ENCODE results near the gene TBC1D22A. TPM values are rescaled to one million over a fixed set of nuclear protein-coding genes. Genes with fewer than 3 reads are reported as not detected.

The TBC1D22A gene
- total RNA-seq, 2 donors from 2014 or later: 15.8 to 17.4 TPM

DNA sequence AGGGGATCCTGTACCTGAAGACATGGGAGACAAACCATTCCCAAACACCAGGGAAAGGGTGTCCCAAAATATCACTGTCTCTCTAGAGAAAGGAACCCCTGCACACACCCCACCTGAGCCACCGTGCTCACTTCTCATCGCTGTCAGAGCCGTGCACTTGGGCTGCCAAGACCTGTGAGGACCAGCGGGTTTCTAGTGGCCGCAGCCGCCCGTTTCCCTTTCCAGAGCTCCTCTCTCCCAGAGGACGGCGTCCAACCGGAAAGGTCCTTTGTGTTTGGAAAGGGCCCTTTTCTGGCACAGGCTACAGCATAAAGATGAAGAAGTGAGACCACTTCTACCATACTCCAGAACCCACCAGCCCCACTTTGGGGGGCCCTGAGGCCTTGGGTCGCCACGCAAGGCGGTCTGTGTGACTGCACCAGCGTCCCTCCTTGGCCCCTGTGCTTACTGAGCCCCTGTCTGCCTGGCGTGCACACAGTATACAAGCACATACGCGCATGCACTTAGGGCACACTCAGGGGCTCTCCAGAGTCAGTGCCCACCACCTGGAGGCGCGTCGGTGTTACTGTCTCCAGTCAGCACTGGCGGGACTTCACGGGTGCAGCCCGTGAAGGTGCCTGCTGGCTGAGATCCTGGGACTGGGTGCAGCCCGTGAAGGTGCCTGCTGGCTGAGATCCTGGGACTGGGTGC is 381.8 kb downstream of the TBC1D22A start:
- no peak for DNase-seq
- no peak for ATAC-seq

DNA sequence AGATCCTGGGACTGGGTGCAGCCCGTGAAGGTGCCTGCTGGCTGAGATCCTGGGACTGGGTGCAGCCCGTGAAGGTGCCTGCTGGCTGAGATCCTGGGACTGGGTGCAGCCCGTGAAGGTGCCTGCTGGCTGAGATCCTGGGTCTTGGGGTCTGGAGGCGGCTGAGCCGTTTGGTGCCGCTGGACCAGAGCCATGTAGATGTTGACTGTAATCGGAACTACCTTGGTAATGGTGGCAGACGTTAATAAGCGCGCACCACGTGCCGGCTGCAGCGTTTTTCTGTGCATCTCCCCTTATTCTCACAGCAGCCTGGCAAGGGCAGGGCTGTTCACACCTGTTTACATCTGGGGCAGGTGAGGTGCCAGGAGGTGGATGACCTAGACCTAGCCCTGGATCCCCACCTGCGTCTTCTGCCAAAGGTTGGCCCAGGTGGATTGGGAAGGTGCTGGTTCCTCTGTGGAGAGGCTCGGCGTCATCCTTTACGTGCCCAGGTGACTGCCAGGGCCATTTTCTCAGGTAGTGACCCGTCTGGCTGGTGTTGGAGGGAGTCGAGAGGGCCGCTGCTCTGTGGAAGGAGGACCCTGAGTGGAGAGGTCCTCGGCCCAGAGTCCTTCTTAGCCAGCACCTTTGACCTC is 382.5 kb downstream of the TBC1D22A start:
- ATAC-seq: no peak
- intact Hi-C loops (cut with DNase I): no loop called here
- no peak for DNase-seq

More for the DNA sequence above, 381.8 kb downstream of the TBC1D22A start:
- intact Hi-C loops (cut with DNase I): no loop called here

DNA sequence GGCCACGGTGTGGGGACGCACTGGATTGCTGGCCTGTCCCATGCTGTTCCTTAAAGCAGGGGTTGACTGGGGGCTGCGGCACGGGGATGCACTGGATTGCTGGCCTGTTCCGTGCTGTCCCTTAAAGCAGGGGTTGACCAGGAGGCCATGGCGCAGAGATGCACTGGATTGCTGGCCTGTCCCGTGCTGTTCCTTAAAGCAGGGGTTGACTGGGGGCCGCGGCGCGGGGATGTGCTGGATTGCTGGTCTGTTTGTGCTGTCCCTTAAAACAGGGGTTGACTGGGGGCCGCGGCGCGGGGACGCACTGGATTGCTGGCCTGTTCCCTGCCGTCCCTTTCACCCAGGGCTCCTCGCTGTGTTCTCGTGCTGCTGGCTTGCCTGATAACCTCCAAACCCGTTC is 383.4 kb downstream of the TBC1D22A start:
- ATAC-seq: no peak

DNA sequence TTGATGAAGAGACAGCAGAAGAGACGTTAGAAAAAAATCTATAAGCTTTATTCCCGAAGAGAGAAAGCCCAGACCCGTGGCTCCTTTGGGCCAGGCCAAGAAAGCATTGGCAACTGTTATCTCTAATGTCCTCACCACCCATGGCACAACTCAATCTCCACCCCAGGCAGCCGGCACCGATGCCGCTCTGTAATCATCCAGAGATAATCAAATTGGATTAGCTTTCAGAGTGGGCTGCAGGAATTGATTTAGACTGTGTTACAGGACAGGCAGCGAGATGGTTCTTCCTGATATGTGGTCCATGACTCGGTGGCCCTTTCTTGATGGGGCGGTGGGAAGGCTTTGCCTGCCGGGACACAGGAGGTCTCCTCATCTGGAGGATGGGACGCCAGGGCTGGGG is 383.9 kb downstream of the TBC1D22A start:
- ATAC-seq: no peak
- intact Hi-C loops (cut with DNase I): no loop called here

More for the DNA sequence above, 383.4 kb downstream of the TBC1D22A start:
- intact Hi-C loops (cut with DNase I): no loop called here
- no peak for DNase-seq

DNA sequence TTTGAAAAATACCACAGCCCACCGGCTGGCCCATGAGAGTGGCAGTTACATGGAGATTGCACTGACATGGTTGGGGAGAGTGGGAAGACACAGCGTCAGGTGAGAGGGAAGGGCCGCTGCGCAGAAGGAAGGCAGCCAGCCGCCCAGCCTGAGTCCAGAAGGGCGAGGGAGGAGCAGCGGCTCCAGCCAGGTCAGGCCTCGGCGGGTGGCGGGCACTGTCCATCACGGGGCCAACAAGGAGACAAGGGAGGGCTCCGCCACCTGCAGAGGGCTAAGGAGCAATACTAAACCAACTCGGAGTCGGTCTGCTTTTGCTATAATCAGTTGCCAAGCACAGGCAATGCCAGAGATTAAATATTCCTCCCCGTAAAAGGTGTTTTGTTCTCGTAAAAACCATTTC is 384.5 kb downstream of the TBC1D22A start:
- ATAC-seq: no peak
- DNase-seq: no peak
- intact Hi-C loops (cut with DNase I): no loop called here

More for the DNA sequence above, 383.9 kb downstream of the TBC1D22A start:
- no peak for DNase-seq

DNA sequence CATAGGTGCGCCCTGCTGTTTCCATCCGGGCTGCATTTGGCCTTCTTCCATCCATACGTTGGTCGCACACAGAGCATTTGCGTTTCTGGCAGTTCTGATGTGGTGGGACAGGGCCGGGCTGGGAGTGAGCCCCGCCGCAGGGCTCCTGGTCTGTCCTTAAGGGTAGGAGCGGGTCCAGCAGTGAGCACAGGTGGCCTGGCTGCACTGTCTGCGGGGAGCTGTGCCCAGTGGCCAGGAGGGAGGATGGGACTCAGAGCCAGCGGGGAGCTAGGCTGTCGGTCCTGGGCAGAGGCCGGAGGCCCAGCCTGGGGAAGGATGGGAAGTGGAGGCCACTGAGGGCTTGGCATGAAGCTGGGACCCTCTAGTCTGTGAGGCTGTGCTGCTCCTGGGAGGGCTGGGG is 385.1 kb downstream of the TBC1D22A start:
- ATAC-seq (no peak), DNase-seq (no peak)
- intact Hi-C loops (cut with DNase I): no loop called here

DNA sequence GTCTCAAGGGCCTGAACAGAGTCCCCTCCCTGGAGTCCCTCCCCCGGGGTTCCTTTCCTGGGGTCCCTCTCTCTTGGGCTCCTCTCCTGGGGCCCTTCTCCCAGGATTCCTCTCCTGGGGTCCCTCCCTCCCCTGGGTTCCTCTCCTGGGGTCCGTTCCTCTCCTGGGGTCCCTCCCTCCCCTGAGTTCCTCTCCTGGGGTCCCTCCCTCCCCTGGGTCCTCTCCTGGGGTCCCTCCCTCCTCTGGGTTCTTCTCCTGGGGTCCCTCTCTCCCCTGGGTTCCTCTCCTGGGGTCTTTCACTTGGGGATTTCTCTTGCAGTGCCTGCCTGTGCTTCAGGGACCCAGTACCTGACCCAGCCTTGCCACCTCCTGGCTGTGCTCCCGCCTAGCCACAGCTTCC is 386.1 kb downstream of the TBC1D22A start:
- intact Hi-C loops (cut with DNase I): no loop called here
- no peak for ATAC-seq
- no peak for DNase-seq

DNA sequence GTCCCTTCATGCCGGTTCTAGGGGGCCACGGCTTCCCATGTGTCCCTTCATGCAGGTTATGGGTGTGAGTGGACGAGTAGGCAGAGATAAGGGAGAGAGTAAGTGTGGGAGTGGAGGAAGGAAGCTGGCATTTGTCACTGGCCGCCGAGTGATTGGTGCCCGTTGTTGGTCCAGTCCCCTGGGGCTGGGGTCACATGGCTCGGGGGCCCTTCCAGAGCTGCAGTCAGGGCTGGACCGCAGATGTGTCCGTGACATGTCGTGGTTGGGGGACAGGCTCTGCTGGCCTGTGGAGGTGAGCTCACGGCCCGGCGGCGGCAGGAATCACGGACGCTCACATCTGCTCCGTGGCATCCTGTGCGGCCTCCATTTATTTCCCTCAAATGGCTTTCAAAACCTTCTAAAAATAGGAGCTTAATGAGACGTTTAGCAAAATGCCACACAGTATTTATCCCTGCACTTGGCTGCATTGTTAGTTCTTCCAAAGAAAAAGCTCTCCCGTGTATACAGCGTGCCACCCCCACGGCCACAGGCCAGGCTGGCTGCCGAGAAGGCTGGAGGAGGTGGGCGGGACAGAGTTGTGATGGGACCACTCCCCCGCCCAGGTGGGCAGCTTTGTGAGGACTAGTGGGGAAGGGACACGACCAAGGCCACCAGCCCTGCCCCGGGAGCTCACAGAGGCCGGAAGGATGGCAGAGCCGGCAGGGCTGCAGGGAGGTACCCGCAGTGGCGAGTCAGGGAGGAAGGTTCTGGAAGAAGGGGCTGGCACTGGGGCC is 386.7 kb downstream of the TBC1D22A start:
- DNase-seq: no peak
- intact Hi-C loops (cut with DNase I): no loop called here
- ATAC-seq: peak in 1 of 2 donors; percentile 11

DNA sequence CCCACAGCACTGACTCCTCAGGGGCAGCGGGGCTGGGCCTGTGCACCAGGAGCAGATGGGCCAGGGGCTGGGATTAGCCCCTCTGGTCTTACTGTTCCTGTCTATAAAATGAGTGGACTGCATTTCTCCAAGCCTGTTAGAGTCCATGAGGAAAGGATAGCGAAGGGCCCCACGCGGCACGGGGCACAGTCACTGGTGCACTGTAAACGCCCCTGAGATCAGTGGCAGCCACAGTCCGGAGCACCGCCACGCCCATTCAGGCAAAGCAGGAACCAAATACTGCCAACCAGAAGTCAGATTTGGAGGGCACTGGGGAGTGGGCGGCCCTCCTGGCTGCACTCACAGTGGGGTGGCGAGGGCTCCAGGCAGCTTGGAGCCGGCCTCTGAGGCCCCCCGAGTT is 387.5 kb downstream of the TBC1D22A start:
- DNase-seq: no peak
- no peak for ATAC-seq

DNA sequence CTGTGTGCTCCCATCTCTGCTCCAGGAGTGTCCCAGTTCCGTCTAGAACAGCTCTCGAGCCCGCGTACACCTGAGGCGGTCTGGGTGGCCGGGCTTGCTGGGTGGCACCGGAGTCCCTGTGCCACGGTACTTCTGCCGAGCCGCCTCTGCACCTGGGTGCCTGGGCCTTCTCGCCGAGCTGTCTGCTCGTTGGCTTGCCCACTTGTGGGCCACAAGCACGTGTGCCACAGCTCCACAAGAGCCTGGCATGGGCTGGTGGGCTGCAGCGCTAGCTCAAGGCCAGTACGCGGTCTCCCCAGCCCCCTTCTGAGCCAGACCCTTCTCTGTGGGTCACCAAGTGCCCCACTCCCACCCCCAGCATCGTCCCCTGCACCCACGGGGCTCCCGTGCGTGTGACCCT is 388.0 kb downstream of the TBC1D22A start:
- intact Hi-C loops (cut with DNase I): no loop called here
- DNase-seq (no peak), ATAC-seq (no peak)

More for the DNA sequence above, 387.5 kb downstream of the TBC1D22A start:
- intact Hi-C loops (cut with DNase I): no loop called here

DNA sequence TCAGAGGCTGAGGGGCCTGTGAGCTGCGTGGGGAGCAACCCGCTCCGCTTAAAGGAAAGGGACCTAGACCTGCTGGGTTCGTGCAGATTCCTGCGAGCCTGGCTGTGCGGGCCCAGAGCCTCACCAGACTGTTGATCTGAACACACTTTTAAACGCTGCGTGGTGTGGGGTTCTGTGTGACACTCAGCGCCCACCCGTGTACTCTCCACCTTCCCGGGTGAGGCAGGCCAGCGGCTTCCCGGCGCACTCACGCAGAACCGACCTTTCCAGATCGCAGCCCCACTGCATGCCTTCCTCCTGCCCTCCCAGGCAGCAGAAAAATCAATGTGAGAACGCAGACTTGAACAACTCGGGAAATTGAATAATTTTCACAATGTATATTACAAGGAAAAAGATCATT is 388.6 kb downstream of the TBC1D22A start:
- no peak for DNase-seq
- ATAC-seq: no peak
- intact Hi-C loops (cut with DNase I): no loop called here

DNA sequence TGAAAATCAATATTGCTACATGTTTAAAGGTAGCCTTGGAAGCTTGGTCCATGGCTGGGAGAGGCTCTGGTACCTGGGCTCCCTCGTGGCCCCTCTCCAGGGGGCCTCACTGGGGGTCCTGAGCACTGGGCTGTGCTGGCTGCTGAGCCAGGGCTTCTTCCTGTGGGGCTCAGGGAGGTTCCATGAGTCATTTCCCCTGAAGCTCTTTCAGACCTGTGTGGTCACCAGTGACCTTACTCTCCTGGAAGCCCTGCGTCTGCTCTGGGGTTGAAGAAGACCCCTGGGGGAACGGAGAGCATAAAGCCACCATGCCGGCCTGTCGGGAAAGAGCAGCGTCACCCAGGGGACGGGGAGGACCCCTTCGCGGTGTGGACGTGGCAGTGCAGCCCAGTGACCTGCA is 389.0 kb downstream of the TBC1D22A start:
- intact Hi-C loops (cut with DNase I): no loop called here
- DNase-seq (no peak), ATAC-seq (no peak)

DNA sequence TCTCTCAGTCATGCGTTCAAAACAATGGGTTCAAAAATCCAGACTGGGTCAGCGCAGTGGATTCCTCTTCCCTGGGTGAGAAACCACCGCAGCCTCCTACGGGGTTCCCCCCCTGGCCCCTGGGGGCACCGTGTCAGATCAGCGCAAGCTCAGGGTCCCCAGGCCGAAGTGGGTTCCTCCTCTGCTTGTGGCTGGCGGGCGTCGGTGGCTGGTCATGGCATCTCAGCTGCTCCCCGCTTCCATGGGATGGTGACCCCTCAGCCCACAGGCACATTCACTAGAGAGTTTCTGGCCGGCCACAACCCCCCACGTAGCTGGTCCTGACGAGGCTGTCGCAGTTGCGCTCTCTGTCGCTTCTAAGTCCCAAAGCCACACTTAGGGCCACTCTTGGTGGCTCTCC is 389.8 kb downstream of the TBC1D22A start:
- no peak for DNase-seq
- ATAC-seq: no peak
- intact Hi-C loops (cut with DNase I): no loop called here

DNA sequence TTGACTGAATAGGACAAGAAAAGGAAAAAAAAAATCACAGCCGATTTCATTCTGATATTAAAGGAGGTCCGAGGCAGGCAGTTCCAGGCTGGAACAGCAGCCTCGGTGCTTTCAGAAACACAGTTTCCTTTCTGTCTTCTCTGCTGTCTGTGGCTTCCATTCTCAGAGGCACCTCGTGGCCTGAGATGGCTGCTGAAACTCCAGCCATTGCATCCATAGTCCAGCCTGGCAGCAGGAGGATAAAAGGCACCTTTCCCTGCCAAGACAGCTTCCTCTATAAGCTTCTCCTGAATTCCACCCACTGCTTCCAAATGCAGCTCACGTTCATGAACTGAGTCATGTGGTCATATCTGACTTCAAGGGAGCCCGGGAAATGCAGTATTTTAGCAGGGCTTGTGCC is 390.5 kb downstream of the TBC1D22A start:
- intact Hi-C loops (cut with DNase I): no loop called here

DNA sequence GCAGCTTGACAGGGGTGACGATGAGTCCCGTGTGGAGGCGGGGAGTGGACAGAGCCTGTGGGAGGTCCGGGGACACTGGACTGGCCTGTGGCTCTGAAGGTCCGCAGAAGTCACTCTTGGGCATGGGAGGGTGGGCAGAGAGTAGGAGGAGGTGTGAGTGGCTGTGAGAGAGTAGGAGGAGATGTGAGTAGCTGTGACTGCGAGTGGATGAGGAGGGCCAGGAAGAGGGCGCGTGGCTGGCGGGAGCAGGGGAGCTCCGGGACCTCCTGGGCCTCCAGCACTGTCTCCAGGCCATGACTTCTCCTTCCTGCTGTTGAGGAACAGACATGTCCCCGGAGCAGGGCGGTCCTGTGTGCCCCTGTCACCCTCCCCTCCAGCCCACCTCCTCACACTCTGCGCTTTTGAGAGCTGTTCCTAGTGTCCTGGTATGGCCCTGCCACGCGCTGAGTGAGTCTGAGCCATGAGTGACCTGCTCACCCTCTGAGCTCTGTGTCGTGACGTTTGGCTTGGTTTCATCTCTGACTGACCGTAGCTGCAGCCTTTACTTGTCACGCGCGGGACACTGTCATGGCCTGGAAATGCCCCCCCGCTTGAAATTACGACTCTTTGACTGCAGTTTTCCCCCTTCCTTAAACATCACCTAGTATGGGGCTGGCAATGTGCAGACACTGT is 391.5 kb downstream of the TBC1D22A start:
- intact Hi-C loops (cut with DNase I): no loop called here
- ATAC-seq (peak in 1 of 2 donors; percentile 35), DNase-seq (no peak)

More for the DNA sequence above, 390.5 kb downstream of the TBC1D22A start:
- DNase-seq (no peak), ATAC-seq (no peak)

DNA sequence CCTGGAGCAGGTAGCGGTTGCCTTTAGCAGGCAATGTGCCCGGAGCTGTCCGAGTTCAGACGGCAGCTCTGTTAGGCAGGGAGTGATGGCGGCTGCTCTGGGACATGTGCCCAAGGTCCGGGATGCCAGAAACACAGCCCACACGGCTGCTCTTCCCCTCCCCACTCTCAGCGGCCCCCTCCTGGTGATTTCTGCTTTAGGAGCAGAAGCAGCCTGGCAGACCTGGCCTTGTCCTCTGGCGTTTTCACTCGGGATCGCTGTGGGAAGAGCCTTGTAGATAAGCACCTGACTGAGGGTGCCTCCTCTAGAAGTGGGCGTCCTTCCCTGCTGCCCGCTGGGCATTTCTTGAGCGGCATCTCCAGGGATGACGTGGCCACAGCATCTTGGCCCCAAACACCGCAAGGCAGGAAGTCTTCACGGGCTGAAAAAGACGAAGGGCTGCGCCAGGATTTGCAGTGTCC is 392.2 kb downstream of the TBC1D22A start:
- DNase-seq (peak; percentile 76), ATAC-seq (peak; percentile 85 to 87)
- intact Hi-C loops (cut with DNase I): no loop called here

DNA sequence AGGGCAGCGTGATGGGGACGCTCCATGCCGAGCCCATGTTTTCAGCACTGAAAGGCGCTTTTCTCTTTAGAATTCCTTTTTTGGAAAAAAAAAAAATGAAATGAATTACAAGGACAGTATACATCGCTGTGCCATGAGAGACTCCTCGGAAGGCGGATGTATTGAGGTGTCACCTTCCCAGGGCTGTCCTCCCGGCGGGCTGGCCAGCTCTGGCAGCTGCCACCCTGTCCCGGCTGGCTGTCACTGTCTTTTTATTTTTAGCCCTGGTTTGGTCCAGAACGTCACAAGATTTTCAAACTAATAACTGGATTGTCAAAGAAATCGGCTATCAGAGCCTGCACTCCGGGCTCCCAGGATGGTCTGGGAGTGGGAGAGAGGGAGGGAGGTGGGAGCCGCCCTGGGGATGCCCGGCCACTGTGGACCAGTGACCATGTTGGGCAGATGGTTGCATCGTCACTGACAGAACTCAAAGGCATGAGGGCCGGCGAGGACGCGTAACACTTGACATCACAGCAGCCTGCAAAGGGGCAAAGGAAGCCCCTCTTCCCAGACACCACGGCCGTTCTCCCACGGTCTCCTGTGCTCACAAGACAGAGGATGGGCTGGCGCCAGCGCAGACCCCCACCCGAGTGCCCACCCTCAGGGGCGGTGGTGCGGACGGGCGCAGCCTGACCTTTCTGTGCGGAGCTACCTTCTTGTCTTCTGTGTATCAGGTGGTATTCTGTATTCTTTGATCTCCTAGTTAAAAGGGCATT is 392.9 kb downstream of the TBC1D22A start:
- ATAC-seq: peak; percentile 51 to 66
- intact Hi-C loops (cut with DNase I): no loop called here
- DNase-seq: no peak

DNA sequence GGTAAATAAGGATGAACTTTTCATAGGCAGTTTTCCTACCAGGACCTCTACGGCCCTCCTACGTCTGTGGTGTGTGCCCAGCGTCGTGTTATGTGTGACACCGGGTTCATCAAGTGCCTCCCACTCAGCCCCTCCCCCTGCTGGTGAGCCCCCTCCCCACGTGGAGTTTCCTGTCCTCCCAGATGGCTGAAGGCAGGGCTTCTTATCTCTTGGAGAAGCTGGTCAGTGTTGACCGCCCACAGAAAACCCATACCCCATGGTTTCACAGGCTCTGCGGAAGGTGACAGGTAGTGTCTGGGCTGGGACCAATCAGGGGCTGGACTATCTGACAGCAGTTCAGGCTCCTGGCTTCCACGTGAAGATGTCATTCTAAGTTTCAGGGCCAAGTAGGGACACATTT is 393.5 kb downstream of the TBC1D22A start:
- ATAC-seq (no peak), DNase-seq (no peak)
- intact Hi-C loops (cut with DNase I): no loop called here

Data from left cardiac atrium (tissue), 4 donors.